Uterus (tissue), 4 donors: ENCODE data around the gene CASR. TPM values are rescaled to one million over a fixed set of nuclear protein-coding genes. Genes with fewer than 3 reads are reported as not detected.
"Not testable (repeated sequence)": the region's sequence is repeated elsewhere in the genome, so short reads cannot be mapped to it uniquely, and the experiment has no call there.

Experiments used
- DNase-seq, 2 donors: peaks; one replicate each; pipeline ENCODE4 v3.0.0-alpha.2; 2019 to 2020
- H3K27ac ChIP-seq, 2 donors: fragments of 200-600 bp; sonication (generic); 1 replicate in 1 of 2; 2 replicates in 1 of 2; pipeline ENCODE4 v1.5.1; 2016 to 2018
- H3K27me3 ChIP-seq, 2 donors: fragments of 200-600 bp; sonication (generic); one replicate each; pipeline ENCODE4 v1.5.1; 2018 to 2019; ENCODE audit warnings: control low read depth in 1 of 2
- H3K36me3 ChIP-seq, 2 donors: fragments of 200-600 bp; sonication (generic); one replicate each; pipeline ENCODE4 v1.5.1; 2019; ENCODE audit warnings: control low read depth in 1 of 2
- H3K4me1 ChIP-seq, 2 donors: fragments of 200-600 bp; sonication (generic); one replicate each; pipeline ENCODE4 v1.5.1; 2018 to 2019; ENCODE audit warnings: control low read depth in 1 of 2
- H3K4me3 ChIP-seq, 2 donors: fragments of 200-600 bp; sonication (generic); 1 replicate in 1 of 2; 2 replicates in 1 of 2; pipeline ENCODE4 v1.5.1; 2018 to 2019; ENCODE audit warnings: mild to moderate bottlenecking in 1 of 2
- H3K9me3 ChIP-seq, 2 donors: fragments of 200-600 bp; sonication (generic); one replicate each; pipeline ENCODE4 v1.5.1; 2019; ENCODE audit warnings: control low read depth in 1 of 2
- POLR2A ChIP-seq, 2 donors: fragments of 450-650 bp; IDR thresholded peaks; one replicate each; pipeline ENCODE4 v1.6.1; 2016; ENCODE audit warnings: antibody characterized with exemption in 2 of 2, mild to moderate bottlenecking in 1 of 2, moderate library complexity in 1 of 2
- intact Hi-C: fragments of 100-400 bp; cut with DNase I; formaldehyde crosslinking; loops from one replicate; pipeline ENCODE4 v1.15.1; 2023; ENCODE audit warnings: low total_unique reads
- total RNA-seq, 4 donors: library from RNA; depleted of rRNA in 3 of 4; stranded (reverse); fragments of >200 nt in 3 of 4; gene quantifications; one replicate each; pipeline versions ENCODE4 v1.1.0 to v1.2.4, GENCODE V29; 2014 to 2023
- TF ChIP-seq, protein P1 (sequence below), 4 experiments: fragments of 200-600 bp in 2 of 4; fragments of 450-650 bp in 2 of 4; sonication (generic) in 2 of 4; IDR thresholded peaks; one replicate each; pipeline ENCODE4 v1.5.1; 2016 to 2019; ENCODE audit warnings: antibody characterized with exemption in 4 of 4, mild to moderate bottlenecking in 2 of 4, moderate library complexity in 1 of 4
- donor health status: DM: yes; HTN: yes; CAD: no.

Gene CASR
- total RNA-seq, 4 donors from 2014 or later: not detected

DNA sequence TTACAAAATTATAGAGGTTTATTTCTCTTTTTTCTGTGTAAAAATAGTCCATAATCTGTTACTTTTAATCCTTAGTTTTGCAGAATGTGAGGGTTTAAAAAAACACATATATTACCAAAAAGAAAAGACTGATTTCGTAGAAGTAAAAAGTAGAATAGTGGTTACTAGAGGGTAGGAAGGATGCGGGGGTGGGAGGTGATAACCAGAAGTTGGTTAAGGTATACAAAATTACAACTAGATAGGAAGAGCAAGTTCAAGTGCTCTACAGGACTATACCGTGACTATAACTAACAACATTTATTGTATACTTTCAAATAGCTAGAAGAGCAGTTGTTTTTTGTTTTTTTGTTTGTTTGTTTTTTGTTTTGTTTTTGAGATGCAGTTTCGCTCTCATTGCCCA is 16.1 kb downstream of the CASR start:
- TF ChIP-seq POLR2A (IDR thresholded peaks at IDR 0.05): no peak
- TF ChIP-seq, protein P1, sequence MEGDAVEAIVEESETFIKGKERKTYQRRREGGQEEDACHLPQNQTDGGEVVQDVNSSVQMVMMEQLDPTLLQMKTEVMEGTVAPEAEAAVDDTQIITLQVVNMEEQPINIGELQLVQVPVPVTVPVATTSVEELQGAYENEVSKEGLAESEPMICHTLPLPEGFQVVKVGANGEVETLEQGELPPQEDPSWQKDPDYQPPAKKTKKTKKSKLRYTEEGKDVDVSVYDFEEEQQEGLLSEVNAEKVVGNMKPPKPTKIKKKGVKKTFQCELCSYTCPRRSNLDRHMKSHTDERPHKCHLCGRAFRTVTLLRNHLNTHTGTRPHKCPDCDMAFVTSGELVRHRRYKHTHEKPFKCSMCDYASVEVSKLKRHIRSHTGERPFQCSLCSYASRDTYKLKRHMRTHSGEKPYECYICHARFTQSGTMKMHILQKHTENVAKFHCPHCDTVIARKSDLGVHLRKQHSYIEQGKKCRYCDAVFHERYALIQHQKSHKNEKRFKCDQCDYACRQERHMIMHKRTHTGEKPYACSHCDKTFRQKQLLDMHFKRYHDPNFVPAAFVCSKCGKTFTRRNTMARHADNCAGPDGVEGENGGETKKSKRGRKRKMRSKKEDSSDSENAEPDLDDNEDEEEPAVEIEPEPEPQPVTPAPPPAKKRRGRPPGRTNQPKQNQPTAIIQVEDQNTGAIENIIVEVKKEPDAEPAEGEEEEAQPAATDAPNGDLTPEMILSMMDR (IDR thresholded peaks at IDR 0.05): no peak
- H3K27ac ChIP-seq: no peak overlapping the region

DNA sequence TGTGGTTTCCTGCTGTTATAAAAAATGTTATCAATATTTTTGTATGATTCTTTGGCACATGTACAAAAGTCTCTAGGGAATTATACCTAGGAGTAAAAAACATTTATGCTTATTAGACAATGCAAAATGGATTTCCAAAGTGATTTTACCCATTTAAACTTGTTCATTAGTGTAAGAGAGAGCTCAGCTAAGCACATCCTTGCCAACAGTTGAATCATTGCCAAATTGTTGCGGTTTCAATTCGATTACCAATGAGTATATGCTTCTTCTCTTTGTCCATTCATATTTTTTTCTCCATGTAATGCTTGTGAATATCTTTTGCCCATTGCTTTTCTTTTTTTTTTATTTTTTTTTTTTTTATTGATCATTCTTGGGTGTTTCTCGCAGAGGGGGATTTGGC is 17.2 kb downstream of the CASR start:
- no peak for TF ChIP-seq POLR2A (IDR thresholded peaks at IDR 0.05)
- TF ChIP-seq, protein P1 (IDR thresholded peaks at IDR 0.05): no peak
- H3K27me3 ChIP-seq: no peaks in the 10 kb centered on the region

More for the DNA sequence above, 16.1 kb downstream of the CASR start:
- intact Hi-C loops: no loop called here
- Histone ChIP-seq H3K27me3 (no peaks in the 10 kb centered on the region), H3K4me3 (no peak overlapping the region), H3K4me1 (no peaks in the 10 kb centered on the region), H3K9me3 (no peaks in the 10 kb centered on the region), H3K36me3 (no peaks in the 10 kb centered on the region)
- DNase-seq: no peak

DNA sequence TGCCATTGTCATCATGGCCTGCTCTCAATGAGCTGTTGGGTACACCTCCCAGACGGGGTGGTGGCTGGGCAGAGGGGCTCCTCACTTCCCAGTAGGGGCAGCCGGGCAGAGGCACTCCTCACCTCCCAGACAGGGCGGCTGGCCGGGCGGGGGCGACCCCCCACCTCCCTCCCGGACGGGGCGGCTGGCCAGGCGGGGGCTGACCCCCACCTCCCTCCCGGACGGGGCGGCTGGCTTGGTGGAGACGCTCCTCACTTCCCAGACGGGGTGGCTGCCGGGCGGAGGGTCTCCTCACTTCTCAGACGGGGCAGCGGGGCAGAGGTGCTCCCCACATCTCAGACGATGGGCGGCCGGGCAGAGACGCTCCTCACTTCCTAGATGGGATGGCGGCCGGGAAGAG is 18.0 kb downstream of the CASR start:
- H3K4me3 ChIP-seq, H3K9me3 ChIP-seq, H3K36me3 ChIP-seq, H3K27ac ChIP-seq, H3K4me1 ChIP-seq, H3K27me3 ChIP-seq, intact Hi-C loops, DNase-seq: not testable (repeated sequence)

More for the DNA sequence above, 17.2 kb downstream of the CASR start:
- no peak overlapping the region for H3K27ac ChIP-seq
- DNase-seq: no peak
- H3K36me3 ChIP-seq: no peaks in the 10 kb centered on the region
- H3K4me3 ChIP-seq: no peak overlapping the region
- H3K4me1 ChIP-seq: no peaks in the 10 kb centered on the region
- H3K9me3 ChIP-seq: no peaks in the 10 kb centered on the region
- intact Hi-C loops: no loop called here

GRCh38 chr3:122208579-122208978 is 25.1 kb downstream of the CASR start:
- H3K4me3 ChIP-seq: no peak overlapping the region
- TF ChIP-seq POLR2A (IDR thresholded peaks at IDR 0.05): no peak
- TF ChIP-seq, protein P1 (IDR thresholded peaks at IDR 0.05): no peak
- no peaks in the 10 kb centered on the region for H3K4me1 ChIP-seq
- no peak for DNase-seq
- H3K36me3 ChIP-seq: no peaks in the 10 kb centered on the region
- H3K27me3 ChIP-seq: no peaks in the 10 kb centered on the region
- no peak overlapping the region for H3K27ac ChIP-seq
- no peaks in the 10 kb centered on the region for H3K9me3 ChIP-seq
- intact Hi-C loops: no loop called here

DNA sequence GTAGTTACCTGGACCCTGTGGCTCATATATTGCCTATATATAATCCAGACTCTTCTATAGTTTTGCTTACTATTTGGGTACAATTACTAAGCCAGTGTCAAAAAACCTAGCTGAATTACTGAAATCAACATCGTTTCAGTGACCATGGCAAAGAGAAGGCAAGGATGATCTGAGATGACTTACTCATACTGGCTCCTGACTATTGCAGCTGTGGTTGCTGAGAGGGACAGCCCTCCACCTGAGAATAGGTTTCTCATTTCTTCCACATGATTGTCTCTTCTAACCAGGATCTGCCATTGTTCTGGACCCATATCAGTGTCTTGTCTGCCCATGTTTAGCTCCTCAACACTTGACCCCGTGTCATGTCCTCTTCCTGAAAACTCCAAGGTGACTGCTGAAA is 30.2 kb downstream of the CASR start:
- Histone ChIP-seq H3K27ac (no peak overlapping the region), H3K4me1 (no peaks in the 10 kb centered on the region), H3K27me3 (no peaks in the 10 kb centered on the region), H3K4me3 (no peak overlapping the region), H3K36me3 (no peaks in the 10 kb centered on the region), H3K9me3 (no peaks in the 10 kb centered on the region)
- no peak for DNase-seq
- intact Hi-C loops: no loop called here
- TF ChIP-seq, protein P1 (IDR thresholded peaks at IDR 0.05): no peak
- no peak for TF ChIP-seq POLR2A (IDR thresholded peaks at IDR 0.05)

- Histone ChIP-seq H3K4me3 (no peak overlapping the region), H3K36me3 (no peaks in the 10 kb centered on the region), H3K27me3 (no peaks in the 10 kb centered on the region), H3K27ac (no peak overlapping the region), H3K4me1 (no peaks in the 10 kb centered on the region), H3K9me3 (no peaks in the 10 kb centered on the region)
- no peak for DNase-seq
- TF ChIP-seq, protein P1 (IDR thresholded peaks at IDR 0.05): no peak
- no peak for TF ChIP-seq POLR2A (IDR thresholded peaks at IDR 0.05)
- intact Hi-C loops: no loop called here
These were observed 31.2 kb downstream of the CASR start for GRCh38 chr3:122214711-122215110.
